Activated naive CD8-positive, alpha-beta T cell treated with anti-CD3 and anti-CD28 coated beads for 36 hours (primary cell): ENCODE results near the gene GABRE. TPM values are rescaled to one million over a fixed set of nuclear protein-coding genes. Genes with fewer than 3 reads are reported as not detected.

Source experiments
- DNase-seq: peaks from one replicate; pipeline ENCODE4 v3.0.0; 2021
- H3K27ac Mint-ChIP-seq: one replicate; pipeline ENCODE4 v1.8.0; 2022; ENCODE audit warnings: mild to moderate bottlenecking, moderate library complexity, mixed read lengths
- H3K27me3 Mint-ChIP-seq: one replicate; pipeline ENCODE4 v1.8.0; 2022; ENCODE audit warnings: mild to moderate bottlenecking, mixed read lengths
- H3K36me3 Mint-ChIP-seq: one replicate; pipeline ENCODE4 v1.8.0; 2021; ENCODE audit warnings: mild to moderate bottlenecking, mixed read lengths
- H3K4me1 Mint-ChIP-seq: one replicate; pipeline ENCODE4 v1.8.0; 2021; ENCODE audit warnings: mixed read lengths
- H3K4me3 Mint-ChIP-seq: one replicate; pipeline ENCODE4 v1.8.0; 2022; ENCODE audit warnings: mild to moderate bottlenecking, moderate library complexity, mixed read lengths
- H3K9me3 Mint-ChIP-seq: one replicate; pipeline ENCODE4 v1.8.0; 2022; ENCODE audit warnings: mixed read lengths
- total RNA-seq, 2 experiments: library from RNA; stranded (reverse); gene quantifications; one replicate each; pipeline ENCODE4 v1.2.3, GENCODE V29; 2021

GABRE gene
- total RNA-seq: not detected

GRCh38 chrX:151974336-151975227, at the start of gene GABRE:
GABRE (minus strand) TSS chrX:151974676; CDS start chrX:151974625, 51 bp downstream.
- Mint-ChIP-seq H3K36me3 (no peaks in the 10 kb centered on the region), H3K4me3 (no peak within 1 kb of the TSS), H3K27ac (no peak within 1 kb of the TSS), H3K9me3 (no peaks in the 10 kb centered on the region), H3K27me3 (peaks cover 24% of the 10 kb centered on the region), H3K4me1 (no peaks in the 10 kb centered on the region)
- peak; percentile 1 for DNase-seq

DNA sequence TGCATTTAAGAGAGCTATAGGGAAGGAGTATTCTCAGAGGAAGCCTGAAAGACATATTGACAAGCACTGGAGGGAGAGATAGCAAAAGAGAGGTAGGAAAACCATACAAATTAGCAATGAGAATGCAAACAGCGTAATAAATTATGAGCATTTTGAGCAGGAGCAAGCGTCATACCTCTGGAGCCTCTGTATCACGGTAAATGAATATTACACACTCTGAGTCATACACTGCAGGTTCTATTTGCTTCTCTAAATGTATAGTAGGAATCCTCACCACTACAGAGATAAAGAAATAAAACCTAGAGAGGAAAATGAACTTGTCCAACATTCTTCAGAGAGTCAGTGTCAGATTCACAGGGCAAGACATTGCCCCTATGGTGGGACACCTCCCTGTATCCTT, 46.4 kb upstream of the GABRE start:
- no peak for DNase-seq
- Mint-ChIP-seq H3K27me3 (no peaks in the 10 kb centered on the region), H3K27ac (no peak overlapping the region), H3K36me3 (no peaks in the 10 kb centered on the region), H3K9me3 (no peaks in the 10 kb centered on the region), H3K4me1 (no peaks in the 10 kb centered on the region), H3K4me3 (no peak overlapping the region)

- no peaks in the 10 kb centered on the region for H3K27me3 Mint-ChIP-seq
- DNase-seq: no peak
- no peak overlapping the region for H3K4me3 Mint-ChIP-seq
- H3K4me1 Mint-ChIP-seq: no peaks in the 10 kb centered on the region
- H3K27ac Mint-ChIP-seq: no peak overlapping the region
- H3K9me3 Mint-ChIP-seq: peaks cover 2% of the 10 kb centered on the region
- H3K36me3 Mint-ChIP-seq: no peaks in the 10 kb centered on the region
Observed at GRCh38 chrX:151999813-152000212, 25.3 kb upstream of the GABRE start.

DNA sequence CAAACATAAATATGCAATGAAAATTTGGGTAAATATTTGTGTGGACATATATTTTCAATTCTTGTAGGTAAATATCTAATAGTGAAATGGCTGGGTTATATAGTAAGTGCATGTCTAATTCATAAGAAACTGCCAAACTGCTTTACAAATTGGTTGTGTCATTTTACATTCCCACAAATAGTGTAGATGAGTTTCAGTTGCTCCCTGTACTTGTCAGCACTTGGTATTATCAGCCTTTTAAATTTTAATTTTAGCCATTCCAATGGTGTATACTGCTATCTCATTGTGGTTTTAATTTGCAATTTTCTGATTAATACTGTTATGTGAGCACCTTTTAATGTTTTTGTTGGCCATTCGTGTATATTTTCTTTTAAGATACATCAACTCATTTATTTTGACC, 23.1 kb upstream of the GABRE start:
- Mint-ChIP-seq H3K4me3 (no peak overlapping the region), H3K9me3 (peaks cover 2% of the 10 kb centered on the region), H3K36me3 (no peaks in the 10 kb centered on the region), H3K27me3 (no peaks in the 10 kb centered on the region), H3K4me1 (no peaks in the 10 kb centered on the region), H3K27ac (no peak overlapping the region)
- DNase-seq: no peak

- Mint-ChIP-seq H3K36me3 (no peaks in the 10 kb centered on the region), H3K4me1 (no peaks in the 10 kb centered on the region), H3K9me3 (peaks cover 2% of the 10 kb centered on the region), H3K27ac (no peak overlapping the region), H3K4me3 (no peak overlapping the region), H3K27me3 (no peaks in the 10 kb centered on the region)
- no peak for DNase-seq
Observed at GRCh38 chrX:151996347-151996746, 21.9 kb upstream of the GABRE start.

DNA sequence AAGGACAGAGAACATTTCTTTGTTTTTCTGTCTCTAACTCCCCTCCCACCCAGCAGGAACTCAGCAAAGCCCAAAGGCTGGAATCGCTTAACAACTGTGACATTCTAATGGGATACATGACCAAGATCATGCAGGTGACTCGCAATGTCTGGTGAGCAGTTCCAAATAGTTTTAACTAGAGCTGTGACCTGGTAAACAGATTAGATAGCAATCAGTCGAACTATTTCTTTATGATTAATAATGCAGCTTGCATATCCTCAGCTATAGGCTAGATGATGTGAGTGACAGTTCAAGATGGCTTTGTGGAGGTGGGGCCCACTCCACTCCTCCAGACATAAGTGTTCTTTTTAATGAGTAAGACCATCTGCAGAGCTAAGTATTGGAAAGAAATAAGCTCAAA, 20.0 kb upstream of the GABRE start:
- Mint-ChIP-seq H3K9me3 (peaks cover 2% of the 10 kb centered on the region), H3K4me1 (no peaks in the 10 kb centered on the region), H3K36me3 (no peaks in the 10 kb centered on the region), H3K4me3 (no peak overlapping the region), H3K27ac (no peak overlapping the region), H3K27me3 (no peaks in the 10 kb centered on the region)
- DNase-seq: no peak

DNA sequence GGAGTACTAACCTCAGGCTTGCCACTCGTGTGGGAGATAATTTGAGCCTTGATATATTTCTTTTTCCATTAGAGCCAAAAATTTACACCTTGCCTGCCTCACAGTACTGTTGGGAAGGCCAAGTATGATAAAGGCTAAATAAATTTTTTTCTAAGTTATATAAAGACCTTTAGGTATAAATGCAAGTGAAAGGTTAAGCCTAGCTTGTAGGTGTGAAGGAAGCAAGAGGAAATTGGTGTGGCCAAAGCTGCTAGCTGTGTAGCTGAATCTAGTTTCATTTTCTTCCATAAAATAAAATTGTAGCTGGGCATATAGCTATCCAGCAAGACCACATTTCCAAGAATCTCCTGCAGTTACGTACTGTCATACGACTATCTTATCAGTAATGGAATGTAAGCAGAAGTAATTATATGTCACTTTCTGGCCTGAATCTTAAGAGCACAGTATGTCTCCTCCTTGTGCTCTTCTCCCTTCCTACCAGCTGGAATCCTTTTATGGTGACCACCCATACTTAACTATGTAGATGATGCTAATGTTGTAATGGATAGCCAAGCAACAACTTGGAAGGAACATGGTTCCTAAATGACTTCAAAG, 14.3 kb upstream of the GABRE start:
- Mint-ChIP-seq H3K9me3 (no peaks in the 10 kb centered on the region), H3K4me1 (no peaks in the 10 kb centered on the region), H3K36me3 (no peaks in the 10 kb centered on the region), H3K4me3 (no peak overlapping the region), H3K27ac (no peak overlapping the region), H3K27me3 (peaks cover 3% of the 10 kb centered on the region)
- DNase-seq: no peak

DNA sequence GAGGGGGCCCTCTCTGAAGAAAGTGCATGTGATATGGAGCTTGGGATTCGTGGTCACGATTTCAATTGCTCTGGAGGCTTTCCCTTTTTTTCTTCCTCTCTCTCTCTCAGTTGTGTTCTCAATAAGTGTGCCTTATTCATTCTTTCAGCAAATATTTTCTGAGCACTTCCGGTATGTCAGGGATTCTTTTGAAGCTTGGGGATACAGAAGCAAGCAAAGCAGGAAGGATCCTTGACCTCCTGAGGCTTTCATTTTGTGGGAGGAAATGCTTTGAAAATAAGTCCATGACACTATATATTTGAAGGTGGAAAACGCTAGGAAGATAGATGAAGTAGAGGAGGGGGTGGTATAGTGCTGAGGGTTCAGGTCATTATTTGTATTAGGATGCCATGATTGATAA, 12.6 kb upstream of the GABRE start:
- Mint-ChIP-seq H3K4me3 (no peak overlapping the region), H3K27ac (no peak overlapping the region), H3K36me3 (no peaks in the 10 kb centered on the region), H3K27me3 (peaks cover 3% of the 10 kb centered on the region), H3K9me3 (no peaks in the 10 kb centered on the region), H3K4me1 (no peaks in the 10 kb centered on the region)
- no peak for DNase-seq

- no peak for DNase-seq
- Mint-ChIP-seq H3K36me3 (no peaks in the 10 kb centered on the region), H3K4me3 (no peak overlapping the region), H3K4me1 (no peaks in the 10 kb centered on the region), H3K27me3 (peaks cover 3% of the 10 kb centered on the region), H3K27ac (no peak overlapping the region), H3K9me3 (no peaks in the 10 kb centered on the region)
Observed at GRCh38 chrX:151985955-151986354, 11.5 kb upstream of the GABRE start.

DNA sequence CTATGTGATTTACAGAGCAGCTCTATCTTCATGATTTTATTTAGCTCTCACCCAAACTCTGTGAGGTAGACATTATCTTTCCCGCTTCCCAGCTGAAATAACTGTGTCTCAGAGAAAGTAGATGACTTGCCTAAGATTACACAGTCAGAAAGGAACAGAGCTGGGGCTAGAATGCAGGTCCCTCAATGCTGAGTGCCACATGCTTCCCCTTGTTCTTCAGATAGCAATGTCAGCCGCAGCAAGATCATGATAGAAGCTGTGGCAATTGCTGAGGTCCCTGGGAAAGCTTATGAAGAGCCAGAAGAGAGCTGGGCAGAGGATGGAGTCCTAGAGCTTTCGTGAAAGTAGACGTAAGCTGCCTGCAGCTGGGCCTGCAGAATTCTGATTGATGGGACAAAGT, 11.1 kb upstream of the GABRE start:
- no peak for DNase-seq
- Mint-ChIP-seq H3K9me3 (no peaks in the 10 kb centered on the region), H3K27ac (no peak overlapping the region), H3K36me3 (no peaks in the 10 kb centered on the region), H3K4me3 (no peak overlapping the region), H3K4me1 (no peaks in the 10 kb centered on the region), H3K27me3 (peaks cover 3% of the 10 kb centered on the region)

DNA sequence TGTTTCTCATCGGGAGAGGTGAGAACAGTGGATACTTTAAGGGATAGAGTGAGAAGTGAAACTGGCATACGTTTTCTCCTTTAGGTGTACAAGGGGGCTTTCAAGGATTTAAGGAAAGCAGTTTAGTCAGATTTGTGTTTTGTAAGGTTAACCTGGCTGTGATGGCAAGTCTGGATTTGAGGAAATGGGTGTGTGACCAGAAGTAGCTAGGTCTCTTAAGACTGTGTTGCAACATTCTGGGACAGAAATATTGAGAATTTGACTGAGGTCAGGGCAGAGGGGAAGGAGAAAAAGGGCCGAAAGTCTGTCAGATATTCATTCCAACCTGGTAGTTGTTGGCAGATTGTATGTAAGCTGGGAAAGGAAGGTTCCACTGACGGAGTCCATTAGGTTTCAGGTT, 10.4 kb upstream of the GABRE start:
- no peak overlapping the region for H3K27ac Mint-ChIP-seq
- no peaks in the 10 kb centered on the region for H3K9me3 Mint-ChIP-seq
- peaks cover 3% of the 10 kb centered on the region for H3K27me3 Mint-ChIP-seq
- H3K4me1 Mint-ChIP-seq: no peaks in the 10 kb centered on the region
- H3K4me3 Mint-ChIP-seq: no peak overlapping the region
- no peak for DNase-seq
- H3K36me3 Mint-ChIP-seq: no peaks in the 10 kb centered on the region

DNA sequence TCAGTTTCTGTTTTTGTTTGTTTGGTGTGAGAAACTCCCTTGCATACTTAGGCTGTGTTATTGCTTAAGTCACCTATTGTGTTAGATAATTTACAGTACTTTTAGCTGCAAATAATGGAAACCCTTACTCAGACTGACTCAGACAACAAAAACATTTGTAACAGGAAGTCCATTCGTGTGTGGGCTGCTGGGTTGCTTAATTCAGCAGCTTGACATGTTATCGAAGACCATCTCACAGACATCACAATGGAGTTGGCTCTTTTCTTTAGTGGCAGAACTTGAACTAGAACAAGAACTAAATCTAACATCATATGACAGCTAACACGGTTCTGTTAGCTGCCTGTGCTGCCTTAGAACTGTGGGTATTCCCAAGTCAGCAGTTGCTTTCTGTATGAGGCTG, 9.9 kb upstream of the GABRE start:
- Mint-ChIP-seq H3K4me3 (no peak overlapping the region), H3K27me3 (peaks cover 3% of the 10 kb centered on the region)

DNA sequence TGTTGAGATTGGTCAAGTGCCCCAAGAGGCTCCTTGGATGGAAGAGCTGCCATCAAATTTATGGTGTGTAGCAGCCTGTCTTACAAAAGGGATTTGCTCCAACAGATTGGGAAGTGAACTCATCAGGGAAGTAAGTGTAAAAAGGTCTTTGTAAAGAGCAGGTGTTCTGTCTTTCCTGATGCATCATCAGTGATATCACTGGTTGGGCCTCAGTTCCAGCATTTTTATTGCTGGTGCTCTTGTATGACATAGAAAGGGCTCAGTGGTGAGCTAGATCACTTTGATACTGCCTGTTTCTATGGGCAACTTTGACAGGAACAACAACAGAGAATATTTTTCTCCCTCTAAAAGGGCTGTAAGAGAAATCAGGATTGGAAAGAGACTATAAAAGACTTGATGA, 8.7 kb upstream of the GABRE start:
- Mint-ChIP-seq H3K27ac (no peak overlapping the region), H3K9me3 (no peaks in the 10 kb centered on the region), H3K4me1 (no peaks in the 10 kb centered on the region), H3K27me3 (peaks cover 3% of the 10 kb centered on the region), H3K36me3 (no peaks in the 10 kb centered on the region), H3K4me3 (no peak overlapping the region)
- DNase-seq: no peak

More for the DNA sequence above, 9.9 kb upstream of the GABRE start:
- Mint-ChIP-seq H3K4me1 (no peaks in the 10 kb centered on the region), H3K9me3 (no peaks in the 10 kb centered on the region), H3K27ac (no peak overlapping the region), H3K36me3 (no peaks in the 10 kb centered on the region)
- no peak for DNase-seq

DNA sequence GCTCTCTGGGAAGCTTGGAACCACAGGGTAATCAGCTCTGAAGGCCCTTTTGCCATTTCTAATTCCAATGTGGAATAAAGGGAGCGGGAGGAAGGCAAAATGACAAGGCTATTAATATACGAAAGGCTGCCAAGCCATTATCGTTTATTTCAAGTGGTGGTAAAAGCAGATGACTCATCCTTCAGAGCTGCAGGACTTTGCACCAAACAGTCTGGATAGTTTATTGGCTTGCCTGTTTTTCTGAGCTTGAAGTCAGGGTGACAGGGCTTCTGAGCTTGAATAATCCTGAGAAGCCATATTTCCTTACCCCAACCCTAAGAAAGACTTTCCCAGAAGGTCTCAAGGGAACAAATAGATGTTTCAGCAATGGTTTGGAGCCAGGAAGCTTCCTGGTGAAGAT, 7.7 kb upstream of the GABRE start:
- H3K4me3 Mint-ChIP-seq: no peak overlapping the region
- no peaks in the 10 kb centered on the region for H3K36me3 Mint-ChIP-seq
- no peak overlapping the region for H3K27ac Mint-ChIP-seq
- H3K27me3 Mint-ChIP-seq: peaks cover 3% of the 10 kb centered on the region
- no peaks in the 10 kb centered on the region for H3K4me1 Mint-ChIP-seq
- no peak for DNase-seq
- H3K9me3 Mint-ChIP-seq: no peaks in the 10 kb centered on the region

DNA sequence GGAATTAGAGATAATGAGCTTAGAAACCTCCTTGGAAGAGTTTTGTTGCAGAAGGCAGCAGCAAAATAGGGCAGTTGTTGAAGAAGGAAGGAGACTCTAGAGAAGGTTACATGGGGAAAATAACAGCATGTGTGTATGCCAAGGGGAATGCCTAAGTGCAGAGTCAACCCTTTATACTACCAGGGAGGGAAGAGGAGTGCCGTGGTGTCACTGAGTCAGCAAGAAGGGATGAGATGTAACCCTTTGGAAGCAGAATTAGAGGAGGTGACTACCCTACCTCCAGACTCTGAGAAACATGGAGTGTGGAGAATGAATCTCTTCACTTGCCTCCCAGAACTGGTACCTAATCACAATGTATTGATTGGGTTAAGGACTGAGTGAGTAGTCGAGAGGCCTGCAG, 6.7 kb upstream of the GABRE start:
- Mint-ChIP-seq H3K27ac (no peak overlapping the region), H3K4me3 (no peak overlapping the region), H3K27me3 (peaks cover 4% of the 10 kb centered on the region), H3K9me3 (no peaks in the 10 kb centered on the region), H3K4me1 (no peaks in the 10 kb centered on the region), H3K36me3 (no peaks in the 10 kb centered on the region)
- DNase-seq: no peak

GRCh38 chrX:151977923-151978322, 3.4 kb upstream of the GABRE start:
- DNase-seq: no peak
- Mint-ChIP-seq H3K4me3 (no peak overlapping the region), H3K36me3 (no peaks in the 10 kb centered on the region), H3K27ac (no peak overlapping the region), H3K27me3 (peaks cover 18% of the 10 kb centered on the region), H3K4me1 (no peaks in the 10 kb centered on the region), H3K9me3 (no peaks in the 10 kb centered on the region)
